SK-N-SH treated with all-trans-retinoic acid at 6 μM for 48 hours (cell line): Measurements from ENCODE around the gene PKDCC.

ENCODE experiments used
- CSDC2 ChIP-seq: fragments of 250-450 bp; sonication (Bioruptor Pico); IDR thresholded peaks from 2 replicates; pipeline ENCODE4 v1.5.0; 2020; ENCODE audit warnings: mild to moderate bottlenecking, moderate library complexity
- CSRNP3 ChIP-seq: fragments of 250-450 bp; sonication (Bioruptor Pico); IDR thresholded peaks from 2 replicates; pipeline ENCODE4 v1.5.1; 2021; ENCODE audit warnings: mild to moderate bottlenecking, moderate library complexity
- GLIS3 ChIP-seq: fragments of 250-450 bp; sonication (Bioruptor Pico); IDR thresholded peaks from 2 replicates; pipeline ENCODE4 v1.5.0; 2020; ENCODE audit warnings: mild to moderate bottlenecking, moderate library complexity
- ISL1 ChIP-seq: fragments of 250-450 bp; sonication (Bioruptor Pico); IDR thresholded peaks from 2 replicates; pipeline ENCODE4 v2.1.2; 2022; ENCODE audit warnings: mild to moderate bottlenecking, moderate library complexity
- PATZ1 ChIP-seq: fragments of 250-450 bp; sonication (Bioruptor Pico); IDR thresholded peaks from 2 replicates; pipeline ENCODE4 v1.8.0; 2020; ENCODE audit warnings: mild to moderate bottlenecking, moderate library complexity, borderline replicate concordance
- SNAI2 ChIP-seq: fragments of 250-450 bp; sonication (Bioruptor Pico); IDR thresholded peaks from 2 replicates; pipeline ENCODE4 v1.5.0; 2020; ENCODE audit warnings: mild to moderate bottlenecking, moderate library complexity
- TCF4 ChIP-seq: fragments of 250-450 bp; sonication (Bioruptor Pico); IDR thresholded peaks from 2 replicates; pipeline ENCODE4 v1.8.0; 2021; ENCODE audit warnings: mild to moderate bottlenecking, moderate library complexity, borderline replicate concordance
- ZFP30 ChIP-seq: fragments of 450-650 bp; formaldehyde crosslinking; IDR thresholded peaks from 2 replicates; pipeline ENCODE4 v1.5.0; 2022; ENCODE audit warnings: mild to moderate bottlenecking, moderate library complexity
- ZNF70 ChIP-seq: fragments of 450-650 bp; formaldehyde crosslinking; IDR thresholded peaks from 2 replicates; pipeline ENCODE4 v1.5.0; 2020; ENCODE audit warnings: mild to moderate bottlenecking, moderate library complexity
- TF ChIP-seq, protein P1 (sequence below): fragments of 250-450 bp; sonication (Bioruptor Pico); IDR thresholded peaks from 2 replicates; pipeline ENCODE4 v1.5.1; 2020; ENCODE audit warnings: low read depth, mild to moderate bottlenecking, moderate library complexity
- TF ChIP-seq, protein P2 (sequence below): fragments of 250-450 bp; sonication (Bioruptor Pico); IDR thresholded peaks from 2 replicates; pipeline ENCODE4 v1.8.0; 2021; ENCODE audit warnings: low read depth, mild to moderate bottlenecking, moderate library complexity, borderline replicate concordance

- no peak for TF ChIP-seq PATZ1
- no peak for TF ChIP-seq SNAI2 (CRISPR knock-in tag)
- TF ChIP-seq ISL1 = no peak
- no peak for TF ChIP-seq ZNF70
- TF ChIP-seq GLIS3 (CRISPR knock-in tag) = no peak
- no peak for TF ChIP-seq ZFP30 (CRISPR knock-in tag)
- no peak for TF ChIP-seq CSRNP3 (CRISPR knock-in tag)
- TF ChIP-seq, protein P1, sequence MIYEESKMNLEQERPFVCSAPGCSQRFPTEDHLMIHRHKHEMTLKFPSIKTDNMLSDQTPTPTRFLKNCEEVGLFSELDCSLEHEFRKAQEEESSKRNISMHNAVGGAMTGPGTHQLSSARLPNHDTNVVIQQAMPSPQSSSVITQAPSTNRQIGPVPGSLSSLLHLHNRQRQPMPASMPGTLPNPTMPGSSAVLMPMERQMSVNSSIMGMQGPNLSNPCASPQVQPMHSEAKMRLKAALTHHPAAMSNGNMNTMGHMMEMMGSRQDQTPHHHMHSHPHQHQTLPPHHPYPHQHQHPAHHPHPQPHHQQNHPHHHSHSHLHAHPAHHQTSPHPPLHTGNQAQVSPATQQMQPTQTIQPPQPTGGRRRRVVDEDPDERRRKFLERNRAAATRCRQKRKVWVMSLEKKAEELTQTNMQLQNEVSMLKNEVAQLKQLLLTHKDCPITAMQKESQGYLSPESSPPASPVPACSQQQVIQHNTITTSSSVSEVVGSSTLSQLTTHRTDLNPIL (CRISPR knock-in tag) = no peak
- TF ChIP-seq, protein P2, sequence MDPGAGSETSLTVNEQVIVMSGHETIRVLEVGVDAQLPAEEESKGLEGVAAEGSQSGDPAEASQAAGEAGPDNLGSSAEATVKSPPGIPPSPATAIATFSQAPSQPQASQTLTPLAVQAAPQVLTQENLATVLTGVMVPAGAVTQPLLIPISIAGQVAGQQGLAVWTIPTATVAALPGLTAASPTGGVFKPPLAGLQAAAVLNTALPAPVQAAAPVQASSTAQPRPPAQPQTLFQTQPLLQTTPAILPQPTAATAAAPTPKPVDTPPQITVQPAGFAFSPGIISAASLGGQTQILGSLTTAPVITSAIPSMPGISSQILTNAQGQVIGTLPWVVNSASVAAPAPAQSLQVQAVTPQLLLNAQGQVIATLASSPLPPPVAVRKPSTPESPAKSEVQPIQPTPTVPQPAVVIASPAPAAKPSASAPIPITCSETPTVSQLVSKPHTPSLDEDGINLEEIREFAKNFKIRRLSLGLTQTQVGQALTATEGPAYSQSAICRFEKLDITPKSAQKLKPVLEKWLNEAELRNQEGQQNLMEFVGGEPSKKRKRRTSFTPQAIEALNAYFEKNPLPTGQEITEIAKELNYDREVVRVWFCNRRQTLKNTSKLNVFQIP = no peak
- TF ChIP-seq CSDC2 (CRISPR knock-in tag) = no peak
- TF ChIP-seq TCF4 (CRISPR knock-in tag) = no peak
These were observed 15.1 kb upstream of the PKDCC start for GRCh38 chr2:42032745-42033144.
